ENCODE results near the gene ZNF407. TPM values are rescaled to one million over a fixed set of nuclear protein-coding genes. Genes with fewer than 3 reads are reported as not detected.

Gene ZNF407
- total RNA-seq, 1 donor from 2014 or later: 13.2 TPM

DNA sequence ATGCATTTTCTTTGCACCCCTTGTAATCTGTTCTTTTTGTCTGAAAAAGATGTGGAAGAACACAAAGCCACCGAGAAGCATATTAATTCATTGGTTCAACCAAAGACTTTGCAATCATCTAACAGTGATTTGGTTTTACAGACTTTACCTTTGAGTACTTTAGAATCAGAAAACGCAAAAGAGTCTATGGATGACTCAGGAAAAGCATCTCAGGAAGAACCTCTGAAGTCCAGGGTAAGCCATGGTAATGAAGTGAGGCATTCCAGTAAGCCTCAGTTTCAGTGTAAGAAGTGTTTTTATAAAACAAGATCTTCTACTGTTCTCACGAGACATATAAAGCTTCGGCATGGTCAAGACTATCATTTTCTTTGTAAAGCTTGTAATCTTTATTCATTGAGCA is 35.2 kb downstream of the ZNF407 start:
- Mint-ChIP-seq H3K9me3 (no peaks in the 10 kb centered on the region), H3K27me3 (ENCODE audit: low read depth) (no peaks in the 10 kb centered on the region), H3K27ac (ENCODE audit: unreplicated experiment) (no peak overlapping the region), H3K4me1 (no peaks in the 10 kb centered on the region), H3K36me3 (ENCODE audit: low read depth) (peaks cover 13% of the 10 kb centered on the region), H3K4me3 (no peak overlapping the region)
- TF ChIP-seq, protein P1, sequence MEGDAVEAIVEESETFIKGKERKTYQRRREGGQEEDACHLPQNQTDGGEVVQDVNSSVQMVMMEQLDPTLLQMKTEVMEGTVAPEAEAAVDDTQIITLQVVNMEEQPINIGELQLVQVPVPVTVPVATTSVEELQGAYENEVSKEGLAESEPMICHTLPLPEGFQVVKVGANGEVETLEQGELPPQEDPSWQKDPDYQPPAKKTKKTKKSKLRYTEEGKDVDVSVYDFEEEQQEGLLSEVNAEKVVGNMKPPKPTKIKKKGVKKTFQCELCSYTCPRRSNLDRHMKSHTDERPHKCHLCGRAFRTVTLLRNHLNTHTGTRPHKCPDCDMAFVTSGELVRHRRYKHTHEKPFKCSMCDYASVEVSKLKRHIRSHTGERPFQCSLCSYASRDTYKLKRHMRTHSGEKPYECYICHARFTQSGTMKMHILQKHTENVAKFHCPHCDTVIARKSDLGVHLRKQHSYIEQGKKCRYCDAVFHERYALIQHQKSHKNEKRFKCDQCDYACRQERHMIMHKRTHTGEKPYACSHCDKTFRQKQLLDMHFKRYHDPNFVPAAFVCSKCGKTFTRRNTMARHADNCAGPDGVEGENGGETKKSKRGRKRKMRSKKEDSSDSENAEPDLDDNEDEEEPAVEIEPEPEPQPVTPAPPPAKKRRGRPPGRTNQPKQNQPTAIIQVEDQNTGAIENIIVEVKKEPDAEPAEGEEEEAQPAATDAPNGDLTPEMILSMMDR (conservative IDR thresholded peaks at IDR 0.05): no peak
- no peak for DNase-seq (ENCODE audit: low read depth, low spot score)

DNA sequence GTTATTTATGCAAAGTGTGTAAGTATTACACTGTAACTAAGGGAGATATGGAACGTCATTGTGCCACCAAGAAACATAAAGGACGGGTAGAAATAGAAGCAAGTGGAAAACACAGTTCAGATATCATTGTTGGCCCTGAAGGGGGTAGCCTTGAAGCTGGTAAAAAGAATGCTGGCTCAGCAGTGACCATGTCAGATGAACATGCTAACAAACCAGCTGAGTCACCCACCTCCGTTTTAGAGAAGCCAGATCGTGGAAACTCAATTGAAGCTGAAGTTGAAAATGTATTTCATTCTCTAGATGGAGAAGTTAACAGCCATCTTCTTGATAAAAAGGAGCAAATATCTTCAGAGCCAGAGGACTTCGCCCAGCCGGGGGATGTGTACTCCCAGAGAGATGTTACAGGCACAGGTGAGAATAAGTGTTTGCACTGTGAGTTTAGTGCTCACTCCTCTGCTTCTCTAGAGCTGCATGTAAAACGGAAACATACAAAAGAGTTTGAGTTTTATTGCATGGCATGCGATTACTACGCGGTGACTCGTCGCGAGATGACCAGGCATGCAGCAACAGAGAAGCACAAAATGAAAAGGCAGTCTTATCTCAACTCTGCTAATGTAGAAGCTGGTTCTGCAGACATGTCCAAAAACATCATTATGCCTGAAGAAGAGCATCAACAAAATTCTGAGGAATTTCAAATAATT is 36.1 kb downstream of the ZNF407 start:
- Mint-ChIP-seq H3K27ac (ENCODE audit: unreplicated experiment) (no peak overlapping the region), H3K9me3 (no peaks in the 10 kb centered on the region), H3K4me3 (no peak overlapping the region), H3K27me3 (ENCODE audit: low read depth) (no peaks in the 10 kb centered on the region), H3K4me1 (no peaks in the 10 kb centered on the region), H3K36me3 (ENCODE audit: low read depth) (peaks cover 13% of the 10 kb centered on the region)
- no peak for DNase-seq (ENCODE audit: low read depth, low spot score)
- TF ChIP-seq, protein P1 (conservative IDR thresholded peaks at IDR 0.05): no peak

DNA sequence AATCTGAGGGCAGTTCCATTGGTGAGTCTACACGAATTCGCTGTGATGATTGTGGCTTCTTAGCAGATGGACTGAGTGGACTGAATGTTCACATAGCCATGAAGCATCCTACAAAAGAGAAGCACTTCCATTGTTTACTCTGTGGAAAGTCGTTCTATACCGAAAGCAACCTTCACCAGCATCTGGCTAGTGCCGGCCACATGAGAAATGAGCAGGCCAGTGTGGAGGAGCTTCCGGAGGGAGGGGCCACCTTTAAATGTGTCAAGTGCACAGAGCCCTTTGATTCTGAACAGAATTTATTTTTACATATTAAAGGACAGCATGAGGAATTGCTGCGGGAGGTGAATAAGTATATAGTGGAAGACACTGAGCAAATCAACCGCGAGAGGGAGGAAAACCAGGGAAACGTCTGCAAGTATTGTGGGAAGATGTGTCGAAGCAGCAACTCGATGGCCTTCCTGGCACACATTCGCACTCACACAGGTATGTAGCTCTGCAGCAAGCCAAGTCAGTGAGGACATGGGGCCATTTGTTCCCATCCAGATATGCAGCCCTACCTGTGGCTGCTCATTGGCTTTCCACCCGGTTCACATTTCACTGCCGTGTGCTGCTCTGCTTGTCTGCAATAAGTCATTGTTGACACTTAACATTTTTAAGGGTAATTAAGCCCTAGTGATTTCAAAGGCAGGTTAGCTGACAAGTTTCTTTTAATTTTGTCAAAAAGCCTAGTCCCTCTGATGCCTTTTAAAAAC is 37.7 kb downstream of the ZNF407 start:
- TF ChIP-seq, protein P1 (conservative IDR thresholded peaks at IDR 0.05): no peak
- H3K27ac Mint-ChIP-seq (ENCODE audit: unreplicated experiment): no peak overlapping the region
- H3K9me3 Mint-ChIP-seq: no peaks in the 10 kb centered on the region
- no peak overlapping the region for H3K4me3 Mint-ChIP-seq
- H3K27me3 Mint-ChIP-seq (ENCODE audit: low read depth): no peaks in the 10 kb centered on the region
- peaks cover 13% of the 10 kb centered on the region for H3K36me3 Mint-ChIP-seq (ENCODE audit: low read depth)
- no peaks in the 10 kb centered on the region for H3K4me1 Mint-ChIP-seq
- no peak for DNase-seq (ENCODE audit: low read depth, low spot score)

DNA sequence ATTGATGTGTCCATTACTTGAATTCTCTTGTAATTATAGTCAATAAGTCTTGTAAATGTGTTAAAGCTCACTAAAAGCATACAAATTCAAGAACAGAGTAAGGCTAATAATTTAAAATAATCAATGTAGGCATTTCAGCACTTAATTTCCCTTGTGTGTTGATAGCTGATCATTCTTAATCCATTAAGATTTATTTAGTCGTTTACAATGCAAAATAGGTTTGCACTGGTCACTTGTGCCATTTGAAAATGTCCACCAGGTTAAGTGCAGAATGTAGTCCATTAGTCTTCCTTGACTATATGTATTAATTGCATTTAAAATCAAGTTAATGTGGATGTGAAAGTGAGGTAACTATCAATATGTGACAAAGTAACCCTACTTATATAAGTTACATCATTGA is 39.4 kb downstream of the ZNF407 start:
- Mint-ChIP-seq H3K27me3 (ENCODE audit: low read depth) (no peaks in the 10 kb centered on the region), H3K36me3 (ENCODE audit: low read depth) (peaks cover 13% of the 10 kb centered on the region), H3K4me1 (no peaks in the 10 kb centered on the region), H3K9me3 (no peaks in the 10 kb centered on the region), H3K4me3 (no peak overlapping the region), H3K27ac (ENCODE audit: unreplicated experiment) (no peak overlapping the region)
- TF ChIP-seq, protein P1 (conservative IDR thresholded peaks at IDR 0.05): no peak
- DNase-seq (ENCODE audit: low read depth, low spot score): no peak

DNA sequence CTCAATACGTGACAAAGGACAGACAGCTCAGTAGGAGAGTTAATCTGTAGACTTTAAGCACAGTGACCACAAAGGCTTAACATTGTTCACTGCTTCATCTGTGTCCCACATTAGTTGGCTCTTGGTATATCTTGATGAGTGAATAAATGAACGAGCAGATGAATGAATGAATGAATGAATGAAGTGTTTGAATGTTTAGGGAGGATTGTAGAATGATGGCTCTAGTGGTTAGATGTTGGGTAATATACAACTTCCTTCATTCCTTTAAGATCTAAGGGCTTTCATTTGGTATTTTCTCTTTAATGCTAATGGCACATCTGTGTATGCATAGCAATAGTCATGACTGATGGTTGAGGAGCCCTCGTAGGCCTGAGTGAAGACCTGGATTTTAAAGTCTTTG is 40.5 kb downstream of the ZNF407 start:
- no peaks in the 10 kb centered on the region for H3K4me1 Mint-ChIP-seq
- TF ChIP-seq, protein P1 (conservative IDR thresholded peaks at IDR 0.05): no peak
- H3K4me3 Mint-ChIP-seq: no peak overlapping the region
- peaks cover 8% of the 10 kb centered on the region for H3K36me3 Mint-ChIP-seq (ENCODE audit: low read depth)
- no peak for DNase-seq (ENCODE audit: low read depth, low spot score)
- no peak overlapping the region for H3K27ac Mint-ChIP-seq (ENCODE audit: unreplicated experiment)
- H3K27me3 Mint-ChIP-seq (ENCODE audit: low read depth): no peaks in the 10 kb centered on the region
- H3K9me3 Mint-ChIP-seq: no peaks in the 10 kb centered on the region

All from neural crest cell (in vitro differentiated cells).